ENCODE results near the gene TBC1D17.
A peak's percentile ranks its signal among the peaks of the same experiment; 100 is the strongest.

Gene TBC1D17

GRCh38 chr19:49861541-49862378 lies 15.7 kb upstream of the TBC1D17 start:
- no peak for DNase-seq (ENCODE audit: low spot score)

- DNase-seq (ENCODE audit: low spot score) = no peak
These were observed 14.9 kb upstream of the TBC1D17 start for GRCh38 chr19:49862391-49863253.

DNA sequence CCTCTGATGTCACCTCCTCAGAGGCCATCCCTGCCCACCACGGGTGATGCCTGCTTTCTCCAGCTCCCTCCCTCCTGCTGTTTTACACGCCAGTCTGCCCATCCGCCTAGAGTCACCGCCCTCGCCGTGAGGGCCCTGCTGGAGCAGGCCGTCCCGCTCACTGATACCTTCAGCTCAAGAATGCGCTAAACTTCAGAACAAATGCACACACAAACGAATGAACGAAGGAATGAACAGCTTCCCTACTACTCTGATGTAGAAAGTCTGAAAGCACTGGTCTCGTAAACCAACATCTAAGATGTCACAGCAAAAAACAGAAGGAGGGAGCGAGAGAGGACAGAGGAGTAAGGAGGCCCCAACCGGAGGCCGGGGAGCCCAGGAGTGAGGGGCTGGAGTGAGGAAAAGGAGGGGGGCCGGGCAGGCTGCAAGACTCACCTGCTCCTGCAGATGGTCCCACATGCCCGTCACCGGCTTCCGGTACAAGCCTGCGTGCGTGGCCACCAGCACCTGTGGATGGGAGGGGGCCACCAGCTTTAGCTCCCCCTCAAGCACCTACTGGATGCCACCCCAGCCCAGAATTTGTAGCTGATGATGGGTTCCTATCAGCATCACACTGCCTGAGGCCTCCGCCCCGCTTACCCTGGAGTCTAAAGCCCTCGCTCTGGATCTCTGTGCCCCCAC lies 14.1 kb upstream of the TBC1D17 start:
- no peak for DNase-seq (ENCODE audit: low spot score)

DNA sequence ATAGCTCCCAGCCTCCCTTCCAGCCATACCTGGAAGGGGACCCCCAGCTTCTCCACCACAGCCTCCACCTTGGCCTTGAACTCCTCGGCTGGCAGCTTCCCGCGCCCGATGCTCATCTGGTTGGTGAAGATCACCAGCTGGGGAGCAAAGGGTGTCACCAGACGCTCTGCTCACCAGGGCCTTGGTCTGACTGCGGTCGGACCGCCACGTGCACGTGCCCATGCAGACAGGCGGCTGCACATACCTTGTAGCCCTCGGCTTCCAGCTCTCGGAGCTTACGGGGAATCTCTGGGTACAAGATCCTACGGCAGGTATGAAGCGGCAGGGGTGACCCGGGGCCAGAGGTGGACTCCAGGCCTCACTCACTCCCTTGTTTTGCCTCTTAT lies 13.6 kb upstream of the TBC1D17 start:
- DNase-seq (ENCODE audit: low spot score) = no peak

DNA sequence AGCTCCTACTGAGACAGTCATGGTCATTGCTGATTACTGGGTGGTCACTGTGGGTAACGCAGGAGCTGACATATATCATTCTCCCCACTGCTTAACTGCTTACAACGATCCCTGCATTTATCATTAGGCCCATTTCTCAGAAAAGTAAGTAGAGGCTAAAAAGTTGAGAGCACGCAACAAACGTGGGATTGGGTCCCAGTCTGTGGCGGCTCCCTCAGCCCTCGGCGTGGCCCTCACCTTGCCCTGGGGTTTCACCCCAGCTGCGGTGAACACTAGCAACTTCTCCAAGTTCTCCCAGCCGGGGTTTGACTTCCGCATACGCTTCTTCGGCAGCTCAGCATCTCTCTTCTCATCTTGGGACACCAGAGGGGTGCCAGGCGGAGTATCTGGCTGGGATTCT lies 12.6 kb upstream of the TBC1D17 start:
- DNase-seq (ENCODE audit: low spot score) = no peak

- DNase-seq (ENCODE audit: low spot score) = peak; percentile 97
These were observed 10.3 kb upstream of the TBC1D17 start, which contains the start of gene PNKP for GRCh38 chr19:49866933-49867782. Gene PNKP, minus strand, starts transcription at chr19:49867576. Its CDS starts 372 bp downstream, at chr19:49867204.

GRCh38 chr19:49869009-49869483 lies 8.5 kb upstream of the TBC1D17 start:
- DNase-seq (ENCODE audit: low spot score) = no peak

- peak; percentile 100 for DNase-seq (ENCODE audit: low spot score)
These were observed 7.8 kb upstream of the TBC1D17 start for GRCh38 chr19:49869484-49870308.

- DNase-seq (ENCODE audit: low spot score) = no peak
These were observed 7.1 kb upstream of the TBC1D17 start for GRCh38 chr19:49870309-49870901.

GRCh38 chr19:49871349-49871985 lies 6.0 kb upstream of the TBC1D17 start:
- DNase-seq (ENCODE audit: low spot score) = no peak

DNA sequence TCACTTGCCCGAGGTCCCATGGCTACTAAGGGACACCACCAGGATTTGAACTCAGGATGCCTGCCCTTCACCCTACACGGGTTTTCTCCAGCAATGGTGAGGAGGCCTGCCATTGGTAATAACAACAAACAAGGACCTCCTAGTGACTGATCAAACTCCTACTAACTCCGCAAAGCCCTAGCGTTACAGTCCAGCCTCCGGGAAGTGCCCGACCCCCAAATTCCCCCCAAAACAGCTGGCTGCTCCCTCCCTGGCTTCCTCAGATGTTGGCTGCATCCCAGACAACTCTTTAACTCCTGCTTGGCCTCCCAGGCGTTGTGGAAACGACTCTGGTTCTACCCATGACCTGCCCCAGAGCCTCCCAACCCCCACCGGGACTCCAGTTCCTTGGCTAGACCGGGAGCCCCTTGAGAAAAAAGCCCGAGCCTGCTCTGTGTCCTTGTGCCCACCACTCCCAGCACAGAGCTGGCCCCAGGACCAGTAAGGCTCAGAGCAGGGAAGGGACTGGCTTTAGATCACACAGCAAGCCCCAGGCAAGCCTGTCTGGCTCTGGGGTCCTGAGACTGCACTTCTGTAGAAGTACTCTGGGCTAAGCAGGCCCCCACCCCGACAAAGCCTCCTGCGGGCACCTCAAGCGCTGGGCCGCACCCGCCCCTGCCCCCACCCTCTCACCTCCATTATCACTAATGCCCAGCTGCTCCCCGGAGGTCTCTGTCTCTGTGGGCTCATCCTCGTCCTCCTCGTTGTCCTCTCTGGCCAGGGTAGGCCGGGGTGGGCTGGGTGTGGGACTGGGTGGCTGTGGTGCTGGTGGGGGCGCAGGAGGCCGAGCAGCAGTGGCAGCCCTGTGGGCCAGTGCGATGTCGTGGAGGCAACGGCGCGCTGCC lies 5.0 kb upstream of the TBC1D17 start:
- no peak for DNase-seq (ENCODE audit: low spot score)

DNA sequence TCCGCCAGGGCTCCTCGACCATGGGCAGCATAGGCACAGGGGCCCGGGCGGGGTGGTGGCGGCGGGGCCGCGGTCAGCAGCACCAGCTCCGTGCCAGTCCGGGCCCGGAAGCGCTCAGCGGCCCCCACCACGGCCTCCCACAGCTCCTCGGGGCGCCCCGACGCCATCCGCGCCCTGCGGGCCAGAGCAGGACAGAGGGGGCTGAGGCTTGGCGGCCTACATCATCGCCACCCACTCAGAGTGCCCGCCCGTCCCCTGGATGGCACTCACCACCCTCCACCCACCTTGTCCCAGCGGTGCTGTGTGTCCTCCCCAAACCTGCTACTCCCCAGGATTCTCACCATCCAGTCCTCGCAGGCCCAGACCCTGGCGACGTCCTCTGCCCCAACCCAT lies 4.4 kb upstream of the TBC1D17 start:
- DNase-seq (ENCODE audit: low spot score) = no peak

- no peak for DNase-seq (ENCODE audit: low spot score)
These were observed 3.7 kb upstream of the TBC1D17 start for GRCh38 chr19:49873834-49874233.

GRCh38 chr19:49874503-49875157 lies 2.9 kb upstream of the TBC1D17 start:
- no peak for DNase-seq (ENCODE audit: low spot score)

GRCh38 chr19:49875177-49875576 lies 2.3 kb upstream of the TBC1D17 start:
- DNase-seq (ENCODE audit: low spot score) = no peak

DNA sequence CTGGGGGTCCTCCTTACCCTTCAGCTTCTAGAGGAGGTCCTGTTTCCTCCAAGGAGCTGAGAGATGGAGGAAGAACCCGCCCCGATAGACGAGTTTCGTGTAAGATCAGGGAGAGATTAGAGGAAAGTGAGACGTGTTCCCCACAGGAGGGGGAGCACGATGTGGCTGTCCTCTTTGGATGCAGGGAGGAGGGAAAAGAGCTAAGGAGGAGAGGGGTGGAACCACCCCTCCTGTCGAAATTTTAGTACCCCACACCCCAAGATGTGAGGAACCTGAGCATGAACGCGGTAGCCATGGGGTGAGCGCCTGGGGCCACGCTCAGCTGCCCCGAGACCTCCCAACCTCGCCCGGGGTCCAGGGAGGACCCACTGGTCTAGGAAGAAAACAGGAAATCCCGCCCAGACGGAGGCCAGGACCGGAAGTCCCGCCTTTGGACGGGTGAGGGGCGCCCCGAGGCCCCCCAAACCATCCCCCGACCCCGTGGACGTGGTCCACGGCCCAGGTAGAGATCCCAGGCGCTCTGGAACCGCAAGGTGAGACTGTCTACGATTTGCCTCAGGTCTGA lies 1.6 kb upstream of the TBC1D17 start:
- no peak for DNase-seq (ENCODE audit: low spot score)

DNA sequence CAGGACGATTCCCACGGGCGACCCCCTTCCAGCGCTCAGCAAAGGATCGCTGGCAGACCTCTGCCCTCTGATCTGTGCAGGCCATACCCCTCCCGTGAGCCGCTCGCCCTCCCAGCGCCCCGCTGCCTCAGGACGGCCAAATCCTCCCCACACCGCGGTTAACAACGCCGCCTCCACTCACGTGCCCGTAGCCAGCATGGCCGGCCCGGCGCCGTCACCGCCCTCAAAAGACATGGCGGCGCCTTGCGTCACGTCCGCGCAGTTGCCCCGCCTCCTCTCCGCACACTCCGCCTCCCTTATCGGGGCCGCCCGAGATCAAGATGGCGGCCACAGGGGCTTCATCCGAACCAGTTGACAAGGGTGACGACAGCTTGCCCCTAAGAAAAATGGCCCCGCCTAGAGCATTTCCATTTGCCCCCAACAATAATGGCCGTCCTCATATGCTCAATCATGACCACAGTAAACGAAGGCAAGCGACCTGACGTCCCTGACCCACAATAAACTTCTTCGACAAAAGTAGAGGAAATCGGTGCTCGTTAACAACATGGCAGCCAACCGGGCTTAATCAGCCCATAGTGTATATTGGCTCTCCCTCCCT lies 981 bp upstream of the TBC1D17 start:
- DNase-seq (ENCODE audit: low spot score) = peak; percentile 100

All from SW480 (cell line).